C1 segment of cervical spinal cord (tissue), 14 donors: ENCODE data around the gene MORN3.
A peak's percentile ranks its signal among the peaks of the same experiment; 100 is the strongest.
"Not testable (repeated sequence)": the region's sequence is repeated elsewhere in the genome, so short reads cannot be mapped to it uniquely, and the experiment has no call there.

Experiments used
- DNase-seq, 14 donors: peaks; one replicate each; lab custom pipeline; 2025; lab: John Stamatoyannopoulos, UW

The MORN3 gene

DNA sequence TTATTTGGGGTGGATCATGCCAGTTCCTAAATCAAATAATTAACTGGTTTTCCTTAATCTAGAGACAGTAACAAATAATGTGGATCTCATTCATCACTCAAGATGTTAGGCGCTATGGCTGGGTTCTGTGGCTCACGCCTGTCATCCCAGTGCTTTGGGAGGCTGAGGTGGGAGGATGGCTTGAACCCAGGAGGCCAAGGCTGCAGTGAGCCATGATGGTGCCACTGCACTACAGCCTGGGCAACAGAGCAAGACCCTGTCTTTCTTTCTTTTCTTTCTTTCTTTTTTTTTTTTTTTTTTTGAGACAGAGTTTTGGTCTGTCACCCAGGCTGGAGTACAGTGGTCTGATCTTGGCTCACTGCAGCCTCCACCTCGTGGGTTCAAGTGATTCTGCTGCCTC is 23.3 kb upstream of the MORN3 start:
- not testable (repeated sequence) for DNase-seq

DNA sequence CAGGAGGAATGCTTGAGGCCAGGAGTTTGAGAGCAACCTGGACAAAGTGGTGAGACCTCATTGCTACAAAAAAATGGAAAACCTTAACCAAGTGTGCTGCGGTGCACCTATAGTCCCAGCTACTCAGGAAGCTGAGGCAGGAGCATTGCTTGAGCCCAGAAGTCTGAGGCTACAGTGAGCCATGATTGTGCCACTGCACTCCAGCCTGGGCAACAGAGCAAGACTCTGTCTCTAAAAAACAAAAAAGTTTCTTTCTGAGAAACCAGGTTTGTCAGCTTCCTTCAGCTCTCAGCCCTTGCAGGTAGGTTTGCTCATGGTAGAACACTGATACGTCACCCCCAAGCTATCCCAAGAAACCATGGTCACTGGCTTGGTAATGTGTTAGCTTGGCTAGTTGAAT is 20.0 kb upstream of the MORN3 start:
- DNase-seq = no peak

DNA sequence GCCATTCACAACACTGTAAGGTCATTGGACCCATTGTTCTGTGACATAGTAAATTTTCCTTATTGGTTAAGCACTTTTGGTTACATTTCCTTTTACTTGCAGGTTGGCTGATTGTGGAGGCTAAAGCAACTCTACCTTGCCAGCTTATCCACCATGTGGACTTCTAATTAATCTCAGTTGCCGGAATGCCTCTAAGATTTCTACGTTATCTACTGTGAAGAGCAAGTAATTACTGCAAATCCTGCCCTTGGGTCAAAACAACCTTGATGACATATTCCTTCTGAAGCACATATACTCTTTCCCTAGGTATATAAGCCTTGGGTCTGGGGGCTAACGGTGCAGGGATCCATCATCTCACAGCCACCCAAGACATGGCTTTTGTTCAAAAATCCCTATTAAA is 19.5 kb upstream of the MORN3 start:
- no peak for DNase-seq

DNA sequence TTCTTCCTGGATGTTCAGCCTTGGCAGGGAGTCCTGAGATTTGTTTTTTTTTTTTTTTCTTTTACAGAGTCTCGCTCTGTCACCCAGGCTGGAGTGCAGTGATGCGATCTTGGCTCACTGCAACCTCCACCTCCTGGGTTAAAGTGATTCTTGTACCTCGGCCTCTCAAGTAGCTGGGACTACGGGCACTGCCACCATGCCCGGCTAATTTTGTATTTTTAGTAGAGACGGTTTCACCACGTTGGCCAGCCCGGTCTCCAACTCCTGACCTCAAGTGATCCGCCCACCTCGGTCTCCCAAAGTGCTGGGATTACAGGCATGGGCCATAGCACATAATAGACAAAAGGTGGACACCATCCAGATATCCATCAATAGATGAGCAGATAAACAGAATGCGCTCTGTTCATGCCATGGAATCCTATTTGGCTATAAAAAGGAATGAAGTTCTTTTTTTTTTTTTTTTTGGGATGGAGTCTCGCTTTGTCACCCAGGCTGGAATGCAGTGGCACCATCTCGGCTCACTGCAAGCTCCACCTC is 10.3 kb upstream of the MORN3 start:
- peak in 1 of 14 donors; percentile 2 for DNase-seq

DNA sequence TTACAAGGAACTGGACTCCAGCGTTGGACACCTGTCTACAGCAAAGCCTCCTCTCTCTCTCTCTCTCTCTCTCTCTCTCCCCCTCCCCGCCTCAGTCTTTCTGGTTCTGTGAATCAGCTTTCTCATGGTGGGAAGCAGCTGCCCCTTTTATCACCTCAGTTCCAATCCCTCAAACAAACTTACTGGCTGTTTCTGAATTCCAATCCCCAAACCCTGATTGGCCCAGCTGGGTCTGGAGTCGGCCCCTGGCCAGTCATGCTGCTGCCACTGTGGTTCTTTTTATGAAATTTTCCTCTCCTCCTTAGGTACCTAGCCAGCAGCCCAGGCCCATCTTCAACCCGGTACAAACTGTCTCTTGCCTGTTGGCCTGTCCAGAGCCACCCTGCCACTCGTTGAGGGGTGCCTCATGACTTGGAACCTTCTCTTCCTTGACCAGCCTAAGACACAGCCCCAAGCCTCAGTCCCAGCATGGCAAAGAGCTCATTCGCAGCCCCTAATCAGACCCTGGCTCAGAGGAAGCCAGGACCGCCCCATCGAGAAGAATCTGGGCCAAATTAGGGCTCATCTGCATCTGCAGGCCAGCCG is 9.4 kb upstream of the MORN3 start:
- no peak for DNase-seq

DNA sequence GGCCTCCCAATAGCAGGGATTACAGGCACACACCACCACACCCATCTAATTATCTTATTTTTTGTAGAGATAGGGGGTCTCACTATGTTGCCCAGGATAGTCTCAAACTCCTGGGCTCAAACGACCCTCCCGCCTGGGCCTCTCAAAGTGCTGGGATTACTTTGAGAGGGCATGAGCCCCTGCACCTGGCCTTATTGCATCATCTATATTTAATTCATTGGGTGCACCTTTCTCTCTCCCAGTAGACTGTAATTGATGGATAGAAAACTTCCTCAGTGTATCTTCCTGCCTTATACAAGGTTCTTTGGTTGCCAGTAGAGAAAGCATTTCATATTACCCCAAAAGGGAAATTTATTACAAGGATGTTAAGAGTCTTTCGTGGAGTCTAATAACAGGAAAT is 8.9 kb upstream of the MORN3 start:
- DNase-seq = no peak

DNA sequence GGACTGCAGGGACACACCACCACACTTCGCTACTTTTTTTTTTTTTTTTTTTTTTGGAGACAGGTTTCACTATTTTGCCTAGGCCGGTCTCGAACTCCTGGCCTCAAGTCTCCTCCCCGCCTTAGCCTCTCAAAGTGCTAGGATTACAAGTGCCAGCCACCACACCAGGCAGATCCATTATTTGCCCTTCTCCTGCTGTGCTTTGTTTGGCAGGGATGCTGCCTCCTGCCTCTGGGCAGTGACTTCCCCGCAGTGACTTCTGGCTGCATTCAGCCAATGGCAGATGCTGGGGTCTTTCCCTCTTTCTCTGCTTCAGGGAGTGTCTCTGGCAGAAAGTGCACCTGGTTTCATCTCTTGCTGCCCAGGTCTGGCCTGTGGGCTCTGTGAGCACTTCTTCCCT is 6.7 kb upstream of the MORN3 start:
- DNase-seq = no peak

DNA sequence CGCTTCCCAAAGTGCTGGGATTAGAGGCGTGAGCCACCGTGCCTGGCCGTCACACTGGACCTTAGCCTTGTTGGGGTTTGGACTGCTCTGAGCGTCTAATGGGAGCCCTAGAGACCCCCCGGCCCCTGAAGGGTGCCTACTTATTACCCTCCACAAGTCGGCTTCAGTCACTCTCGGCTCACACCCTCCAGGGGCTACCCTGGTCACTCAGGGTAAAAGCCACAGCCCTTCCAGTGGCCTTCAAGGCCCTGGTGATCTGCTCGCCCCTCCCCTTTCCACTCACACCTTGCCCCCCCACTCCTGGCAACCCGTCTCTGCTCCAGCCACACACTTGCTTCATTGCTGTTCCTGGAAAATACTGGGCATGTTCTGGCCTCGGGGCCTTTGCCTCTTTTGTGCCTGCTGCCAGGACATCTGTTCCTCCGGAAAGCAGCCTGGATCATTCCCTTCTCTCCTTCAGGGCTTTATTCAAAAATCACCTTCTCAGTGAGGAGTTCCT is 3.6 kb upstream of the MORN3 start:
- DNase-seq = peak in 1 of 14 donors; percentile 56

DNA sequence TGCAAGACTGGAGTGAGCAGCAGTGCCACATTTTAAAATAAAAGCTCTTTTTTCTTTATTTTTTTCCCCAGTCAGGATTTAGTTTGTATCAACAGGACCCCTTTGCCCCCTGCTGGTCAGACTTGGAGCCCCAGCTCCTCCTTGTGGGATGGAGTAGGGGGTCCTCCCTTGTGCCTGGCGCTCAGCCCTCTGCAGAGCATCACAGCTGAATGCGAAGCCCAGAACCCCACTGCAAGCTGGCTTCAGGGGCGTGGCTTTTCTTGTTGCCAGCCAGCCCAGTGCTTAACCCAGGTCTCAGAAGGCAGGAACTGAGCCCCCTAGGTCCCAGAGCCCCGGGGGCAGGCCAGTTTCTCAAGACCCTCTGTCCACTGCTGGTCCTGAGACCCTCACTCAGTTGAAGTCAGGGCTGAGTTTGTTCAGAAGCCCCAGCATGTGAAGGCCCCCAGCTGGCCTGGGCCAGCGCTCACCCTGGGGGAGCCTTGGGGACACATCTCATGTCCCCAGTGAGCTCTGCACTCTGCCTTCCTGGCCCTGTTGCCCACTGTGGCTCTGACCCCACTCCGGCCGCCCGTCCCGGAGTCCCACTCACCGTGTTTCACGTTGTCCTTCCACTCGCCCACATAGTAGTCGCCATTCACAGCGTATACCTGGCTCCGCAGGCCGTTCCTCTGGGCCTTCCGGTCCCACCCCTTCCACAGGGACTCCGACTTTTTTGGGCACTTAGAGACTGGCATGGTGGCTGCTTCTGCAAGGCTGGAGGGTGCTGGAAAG is 519 bp downstream of the MORN3 start:
- no peak for DNase-seq

DNA sequence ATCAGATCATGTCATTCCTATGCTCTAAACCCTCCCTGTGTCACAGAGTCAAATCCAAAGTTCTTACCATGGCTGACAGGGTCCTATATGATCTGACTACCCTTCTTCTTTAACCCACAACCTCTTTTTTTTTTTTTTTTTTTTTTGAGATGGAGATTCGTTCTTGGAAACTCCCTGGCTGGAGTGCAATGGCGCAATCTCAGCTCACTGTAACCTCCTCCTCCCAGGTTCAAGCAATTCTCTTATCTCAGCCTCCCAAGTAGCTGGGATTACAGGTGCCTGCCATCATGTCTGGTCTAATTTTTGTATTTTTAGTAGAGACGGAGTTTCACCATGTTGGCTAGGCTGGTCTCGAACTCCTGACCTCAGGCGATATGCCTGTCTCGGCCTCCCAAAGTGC is 2.6 kb downstream of the MORN3 start:
- DNase-seq = not testable (repeated sequence)

DNA sequence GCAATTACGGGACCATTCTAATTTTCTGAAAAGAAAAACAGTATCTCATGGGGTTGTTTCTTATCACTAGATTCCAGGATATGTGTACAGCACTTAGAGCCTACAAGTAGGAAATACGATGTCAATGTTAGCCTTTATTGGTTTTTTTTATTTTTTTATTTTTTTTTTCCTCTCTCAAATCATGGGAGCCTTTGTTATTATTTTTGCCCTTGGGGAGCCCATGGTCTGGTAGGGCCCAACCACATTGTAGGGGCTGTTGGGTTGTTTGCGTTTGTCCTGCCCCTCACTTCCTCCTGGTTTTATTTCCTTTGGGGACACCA is 5.9 kb downstream of the MORN3 start:
- DNase-seq = no peak

DNA sequence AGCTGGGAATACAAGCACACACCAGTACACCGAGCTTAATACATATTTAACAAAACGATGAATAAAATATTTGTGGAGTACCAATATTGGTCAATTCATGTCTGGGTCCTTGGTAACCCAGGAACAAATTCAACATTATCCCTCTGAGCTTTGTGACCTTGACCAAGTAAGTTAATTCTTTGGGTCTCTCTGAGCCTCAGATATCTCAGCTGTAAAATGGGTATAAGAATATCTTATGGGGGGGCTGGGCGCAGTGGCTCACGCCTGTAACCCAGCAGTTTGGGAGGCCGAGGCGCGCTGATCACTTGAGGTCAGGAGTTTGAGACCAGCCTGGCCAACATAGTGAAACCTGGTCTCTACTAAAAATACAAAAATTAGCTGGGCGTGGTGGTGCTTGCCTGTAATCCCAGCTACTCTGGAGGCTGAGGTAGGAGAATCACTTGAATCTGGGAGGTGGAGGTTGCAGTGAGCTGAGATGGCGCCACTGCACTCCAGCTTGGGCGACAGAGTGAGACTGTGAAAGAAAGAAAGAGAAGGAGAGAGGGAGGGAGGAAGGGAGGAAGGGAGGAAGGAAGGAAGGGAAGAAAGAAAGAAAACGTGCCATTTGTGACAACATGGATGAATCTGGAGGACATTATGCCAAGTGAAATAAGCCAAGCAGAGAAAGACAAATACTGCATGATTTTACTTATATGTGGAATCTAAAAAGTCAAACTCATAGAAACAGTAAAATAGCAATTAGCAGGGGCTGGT is 7.9 kb downstream of the MORN3 start:
- DNase-seq = not testable (repeated sequence)

DNA sequence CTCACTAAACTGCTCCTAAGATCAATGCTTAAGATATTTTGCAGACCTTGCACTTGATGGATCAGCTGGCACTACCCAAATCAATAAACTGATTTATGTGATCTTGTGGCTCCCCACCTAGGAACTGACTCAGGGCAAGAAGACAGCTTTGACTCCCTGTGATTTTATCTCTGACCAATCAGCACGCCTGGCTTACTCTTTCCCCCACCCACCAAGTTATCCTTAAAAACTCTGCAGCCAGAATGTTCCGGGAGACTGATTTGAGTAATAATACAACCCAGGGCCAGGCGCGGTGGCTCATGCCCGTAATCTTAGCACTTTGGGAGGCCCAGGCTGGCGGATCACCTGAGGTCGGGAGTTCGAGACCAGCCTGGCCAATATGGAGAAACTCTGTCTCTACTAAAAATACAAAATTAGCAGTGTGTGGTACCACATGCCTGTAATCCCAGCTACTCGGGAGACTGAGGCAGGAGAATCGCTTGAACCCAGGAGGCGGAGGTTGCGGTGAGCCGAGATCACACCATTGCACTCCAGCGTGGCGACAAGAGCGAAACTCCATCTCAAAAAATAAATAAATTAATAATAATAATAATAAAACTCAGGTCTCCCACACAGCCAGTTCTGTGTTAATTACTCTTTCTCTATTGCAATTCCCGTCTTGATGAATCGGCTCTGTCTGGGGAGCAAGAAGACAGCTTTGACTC is 12.0 kb downstream of the MORN3 start:
- DNase-seq = no peak

DNA sequence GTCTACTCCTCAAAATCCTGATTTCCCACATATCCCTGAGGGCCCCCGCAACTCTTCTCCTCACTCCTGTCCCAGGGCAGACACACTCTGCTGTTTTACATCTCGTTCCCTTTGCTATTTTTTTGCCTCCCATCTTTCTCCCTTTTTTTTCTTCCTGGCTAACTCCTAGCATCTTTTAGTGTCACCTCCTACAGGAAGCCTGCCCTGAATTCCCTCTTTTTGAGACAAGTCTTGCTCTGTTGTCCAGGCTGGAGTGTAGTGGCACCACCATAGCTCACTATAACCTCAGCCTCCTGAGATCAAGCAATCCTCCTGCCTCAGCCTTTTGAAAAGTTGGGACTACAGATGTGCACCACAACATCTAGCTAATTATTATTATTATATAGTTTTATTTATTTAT is 13.3 kb downstream of the MORN3 start:
- no peak for DNase-seq

DNA sequence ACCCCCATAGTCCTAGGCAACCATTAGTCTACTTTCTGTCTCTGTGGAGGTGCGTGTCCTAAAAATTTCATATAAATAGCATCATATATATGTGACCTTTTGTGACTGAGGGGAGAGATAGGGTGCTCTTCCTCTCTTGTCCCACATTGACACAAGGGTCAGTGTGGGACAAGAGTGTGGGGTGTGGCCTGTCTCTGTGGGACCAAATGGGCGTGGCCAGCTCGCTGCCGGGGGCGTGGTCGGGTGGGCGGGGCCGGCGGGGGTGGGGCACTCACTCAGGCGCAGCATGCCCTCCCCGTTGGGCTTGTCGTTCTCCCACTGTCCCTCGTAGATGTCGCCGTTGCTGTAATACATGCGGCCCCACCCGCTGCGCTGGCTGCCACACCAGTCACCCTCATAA is 15.5 kb downstream of the MORN3 start:
- DNase-seq = no peak

DNA sequence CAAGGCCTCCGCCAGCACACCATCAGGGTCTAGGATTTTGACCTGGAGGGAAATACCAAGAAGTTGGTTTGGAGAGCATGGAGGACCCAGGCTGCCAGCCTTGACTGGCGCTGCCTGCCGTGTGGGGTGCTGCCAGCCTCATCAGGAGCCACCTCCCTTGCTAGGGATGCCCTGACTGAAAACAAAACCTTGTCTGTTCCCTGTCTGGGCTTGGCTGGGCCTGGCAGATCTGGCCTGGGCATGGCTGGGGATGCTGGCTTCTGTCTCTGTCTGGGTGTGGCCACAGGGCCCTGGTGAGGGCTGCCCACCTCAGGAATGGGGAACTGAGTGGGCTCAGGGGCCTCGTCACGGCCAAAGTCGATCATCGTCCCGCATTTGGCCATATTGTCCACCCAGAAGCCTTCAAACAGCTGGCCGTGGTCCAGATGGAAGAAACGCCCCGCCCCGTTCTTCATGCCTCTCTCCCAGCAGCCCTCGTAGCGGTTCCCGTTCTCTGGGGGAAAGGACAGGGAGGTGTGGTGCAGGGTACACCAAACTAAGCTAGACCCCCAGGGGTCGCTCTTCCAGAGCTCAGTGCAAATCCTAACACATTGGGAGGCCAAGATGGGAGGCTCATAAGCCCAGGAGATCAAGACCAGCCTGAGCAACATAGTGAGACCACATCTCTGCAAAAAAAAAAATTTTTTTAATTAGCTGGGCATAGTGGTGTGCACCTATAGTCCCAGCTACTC is 16.5 kb downstream of the MORN3 start:
- DNase-seq = no peak

DNA sequence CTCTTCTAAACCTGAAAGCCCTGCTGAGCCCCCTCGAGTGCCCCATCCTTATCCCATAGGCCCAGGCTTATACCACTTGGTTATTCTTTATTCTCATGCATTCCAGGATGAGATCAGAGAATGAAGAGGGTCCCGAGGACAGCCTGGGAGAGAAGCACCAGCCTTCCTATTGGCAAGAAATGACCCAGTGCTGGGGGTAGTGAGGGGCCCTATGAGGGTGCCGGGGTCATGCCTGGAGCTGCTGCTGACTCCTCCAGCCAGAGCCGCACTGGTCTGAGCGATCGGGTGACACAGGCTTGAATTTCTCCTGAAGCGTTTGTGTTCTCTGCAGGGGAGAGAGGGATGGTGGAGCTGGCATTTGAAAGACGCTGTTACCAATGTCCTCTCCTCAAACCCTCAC is 18.1 kb downstream of the MORN3 start:
- DNase-seq = no peak

DNA sequence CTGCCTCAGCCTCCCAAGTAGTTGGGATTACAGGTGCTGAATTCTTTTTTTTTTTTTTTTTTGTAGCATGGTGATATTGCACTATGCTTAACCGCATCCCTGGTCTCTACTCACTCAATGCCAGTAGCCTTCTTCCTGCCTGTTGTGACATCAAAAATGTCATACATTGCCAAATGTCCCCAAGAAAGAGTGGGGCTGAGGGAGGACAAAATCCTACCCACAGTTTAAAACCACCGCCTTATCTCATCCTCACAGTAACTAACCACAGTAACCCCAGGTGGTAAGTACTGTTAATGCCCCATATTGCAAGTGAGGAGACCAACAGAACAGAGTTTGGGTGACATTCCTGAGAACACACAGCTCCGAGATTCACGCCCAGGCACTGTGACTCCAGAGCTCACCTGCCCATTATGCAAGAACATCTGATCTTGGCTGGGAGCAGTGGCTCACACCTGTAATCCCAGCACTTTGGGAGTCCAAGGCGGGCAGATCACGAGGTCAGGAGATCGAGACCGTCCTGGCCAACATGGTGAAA is 19.6 kb downstream of the MORN3 start:
- DNase-seq = no peak

DNA sequence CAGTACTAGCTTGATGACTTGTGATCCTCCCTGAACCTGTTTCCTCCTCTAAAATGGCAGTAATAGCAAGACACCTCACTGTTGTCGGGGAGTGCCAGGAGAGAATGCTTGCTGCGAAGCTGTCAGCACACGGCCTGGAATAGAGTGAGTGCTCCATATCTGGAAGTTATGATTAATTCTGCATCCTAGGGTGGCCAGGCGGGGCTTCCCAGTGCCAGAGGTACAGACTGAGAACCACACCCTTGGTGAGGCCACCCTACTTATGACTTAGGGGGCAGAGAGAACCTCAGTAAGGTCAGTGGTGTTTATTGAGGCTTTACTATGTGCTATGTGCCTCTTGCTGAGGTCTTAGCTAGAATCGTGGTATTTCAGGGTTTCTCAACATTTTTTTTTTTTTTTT is 20.1 kb downstream of the MORN3 start:
- no peak for DNase-seq

DNA sequence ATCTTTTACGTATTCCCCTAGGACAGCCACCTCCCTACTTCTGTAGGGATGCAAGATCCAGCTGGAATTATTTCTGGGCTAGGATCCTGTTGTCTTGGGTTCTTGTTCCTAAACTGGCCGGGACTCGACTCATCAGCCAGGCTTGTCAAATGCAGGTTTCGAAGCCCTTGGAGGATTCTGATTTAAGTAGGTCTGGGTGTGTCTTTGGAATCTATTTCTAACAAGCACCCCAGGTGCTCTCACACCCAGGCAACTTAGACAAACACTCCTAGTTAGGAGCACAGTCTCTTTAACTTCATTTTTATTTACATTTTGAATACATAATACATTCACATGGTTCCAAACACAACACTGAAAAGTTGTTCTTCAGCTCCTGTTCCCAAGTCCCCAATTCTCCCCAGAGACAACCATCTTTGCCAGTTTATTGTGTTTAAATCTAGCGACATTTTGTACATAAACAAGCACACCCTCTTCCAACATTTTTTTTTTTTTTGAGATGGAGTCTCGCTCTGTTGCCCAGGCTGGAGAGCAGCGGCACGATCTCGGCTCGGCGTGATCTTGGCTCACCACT is 20.9 kb downstream of the MORN3 start:
- no peak for DNase-seq

DNA sequence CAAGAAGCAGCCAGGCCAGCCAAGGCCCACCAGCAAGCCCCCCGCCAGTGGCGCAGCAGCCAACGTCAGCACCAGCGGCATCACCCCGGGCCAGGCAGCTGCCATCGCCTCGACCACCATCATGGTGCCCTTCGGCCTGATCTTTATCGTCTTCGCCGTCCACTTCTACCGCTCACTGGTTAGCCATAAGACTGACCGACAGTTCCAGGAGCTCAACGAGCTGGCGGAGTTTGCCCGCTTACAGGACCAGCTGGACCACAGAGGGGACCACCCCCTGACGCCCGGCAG is 28.2 kb downstream of the MORN3 start:
- DNase-seq = no peak
